IMR-90 (cell line): ENCODE measurements around the gene KHNYN. TPM values are rescaled to one million over a fixed set of nuclear protein-coding genes. Genes with fewer than 3 reads are reported as not detected.
A peak's percentile ranks its signal among the peaks of the same experiment; 100 is the strongest.

Experiments used
- ATAC-seq: fragments of 200-7000 bp; cut with Tn5 transposase; 2 replicates; pipeline ENCODE4 v1.9.1; 2020; ENCODE audit warnings: low read depth, mild to moderate bottlenecking, moderate library complexity
- BruUV-seq: library from RNA; stranded (reverse); fragments of 400-500 nt; replicated peaks from 2 replicates; lab custom pipeline; 2021; lab: Mats Ljungman, UMichigan
- CTCF ChIA-PET: fragments of 300-600 bp; formaldehyde crosslinking; extraction: SDS; loops from one replicate; lab custom pipeline; 2021; ENCODE audit warnings: antibody characterized with exemption; lab: Yijun Ruan, JAX
- POLR2A ChIA-PET: fragments of 300-600 bp; sonication (Branson Sonifier 250); formaldehyde crosslinking; loops from one replicate; lab custom pipeline; 2022; ENCODE audit warnings: antibody characterized with exemption; ENCODE audit not compliant: unreplicated experiment; lab: Charles Lee
- DNase-seq: peaks from one replicate; pipeline ENCODE4 v3.0.0; 2013
- H2AFZ ChIP-seq: replicated peaks from 2 replicates; pipeline ENCODE3; 2013; ENCODE audit warnings: low read length, mild to moderate bottlenecking; ENCODE audit not compliant: poor library complexity
- H2AK5ac ChIP-seq: 2 replicates; pipeline ENCODE4 v1.6.1; 2013; ENCODE audit warnings: low read depth, low read length, inconsistent platforms
- H2AK9ac ChIP-seq: replicated peaks from 2 replicates; pipeline ENCODE3; 2013; ENCODE audit warnings: mild to moderate bottlenecking, low read depth, low read length, moderate library complexity; ENCODE audit not compliant: poor library complexity
- H2BK120ac ChIP-seq: 2 replicates; pipeline ENCODE4 v1.6.1; 2013; ENCODE audit warnings: low read depth, low read length, inconsistent platforms
- H2BK15ac ChIP-seq: 3 replicates; pipeline ENCODE4 v1.6.1; 2013; ENCODE audit warnings: low read depth, low read length, inconsistent platforms
- H2BK20ac ChIP-seq: 2 replicates; pipeline ENCODE4 v1.6.1; 2013; ENCODE audit warnings: low read depth, mild to moderate bottlenecking, inconsistent platforms, low read length, moderate library complexity
- H2BK5ac ChIP-seq: 2 replicates; pipeline ENCODE4 v1.6.1; 2013; ENCODE audit warnings: mild to moderate bottlenecking, low read depth, low read length, inconsistent platforms; ENCODE audit not compliant: poor library complexity, severe bottlenecking
- H3K14ac ChIP-seq: replicated peaks from 2 replicates; pipeline ENCODE4 v1.6.1; 2013; ENCODE audit warnings: low read depth, low read length, inconsistent platforms
- H3K18ac ChIP-seq: 2 replicates; pipeline ENCODE4 v1.6.1; 2013; ENCODE audit warnings: low read depth, low read length, control low read depth
- H3K23ac ChIP-seq: 2 replicates; pipeline ENCODE4 v1.6.1; 2013; ENCODE audit warnings: low read depth, low read length, inconsistent platforms
- H3K27ac ChIP-seq: 2 replicates; pipeline ENCODE4 v1.5.1; 2013; ENCODE audit warnings: mild to moderate bottlenecking, control low read depth, low read length; ENCODE audit not compliant: insufficient read depth
- H3K27me3 ChIP-seq: 2 replicates; pipeline ENCODE4 v1.6.1; 2013; ENCODE audit warnings: low read length; ENCODE audit not compliant: control insufficient read depth, insufficient read depth
- H3K36me3 ChIP-seq: 2 replicates; pipeline ENCODE4 v1.6.1; 2013; ENCODE audit warnings: low read length, mixed read lengths; ENCODE audit not compliant: control insufficient read depth, insufficient read depth
- H3K4ac ChIP-seq: 2 replicates; pipeline ENCODE4 v1.6.1; 2013; ENCODE audit warnings: low read depth, low read length, inconsistent platforms
- H3K4me1 ChIP-seq: 2 replicates; pipeline ENCODE4 v1.6.1; 2013; ENCODE audit warnings: low read length, mixed read lengths; ENCODE audit not compliant: control insufficient read depth, insufficient read depth
- H3K4me2 ChIP-seq: 2 replicates; pipeline ENCODE4 v1.6.1; 2013; ENCODE audit warnings: low read depth, mild to moderate bottlenecking, control low read depth, low read length, moderate library complexity
- H3K4me3 ChIP-seq: 2 replicates; pipeline ENCODE4 v1.5.1; 2013; ENCODE audit warnings: low read depth, mild to moderate bottlenecking, control low read depth, low read length, moderate library complexity; ENCODE audit not compliant: insufficient read depth
- H3K56ac ChIP-seq: 2 replicates; pipeline ENCODE4 v1.6.1; 2013; ENCODE audit warnings: low read length, inconsistent platforms; ENCODE audit not compliant: insufficient read depth; ENCODE audit errors: extremely low read depth
- H3K79me1 ChIP-seq, 2 experiments: 2 replicates each; pipeline ENCODE4 v1.6.1; 2013; ENCODE audit warnings: low read length in 2 of 2, inconsistent platforms in 1 of 2, low read depth in 1 of 2
- H3K9ac ChIP-seq: 2 replicates; pipeline ENCODE4 v1.6.1; 2013; ENCODE audit warnings: low read depth, low read length, control low read depth
- H3K9me1 ChIP-seq: 2 replicates; pipeline ENCODE4 v1.6.1; 2013; ENCODE audit warnings: low read length, inconsistent platforms; ENCODE audit not compliant: insufficient read depth
- H3K9me3 ChIP-seq: 2 replicates; pipeline ENCODE4 v1.6.1; 2013; ENCODE audit warnings: low read length; ENCODE audit not compliant: control insufficient read depth, insufficient read depth
- H4K20me1 ChIP-seq: 2 replicates; pipeline ENCODE4 v1.6.1; 2013; ENCODE audit warnings: low read length, inconsistent platforms; ENCODE audit not compliant: insufficient read depth
- H4K5ac ChIP-seq: 2 replicates; pipeline ENCODE4 v1.6.1; 2013; ENCODE audit warnings: mild to moderate bottlenecking, low read depth, low read length, control low read depth
- H4K8ac ChIP-seq, 2 experiments: 2 replicates each; pipeline ENCODE4 v1.6.1; 2013; ENCODE audit warnings: low read depth in 2 of 2, low read length in 2 of 2, control low read depth in 1 of 2, inconsistent platforms in 1 of 2
- H4K91ac ChIP-seq: 2 replicates; pipeline ENCODE4 v1.6.1; 2013; ENCODE audit warnings: low read depth, low read length, inconsistent platforms; ENCODE audit not compliant: insufficient read depth
- BHLHE40 ChIP-seq: fragments of 150-350 bp; IDR thresholded peaks from 2 replicates; pipeline ENCODE4 v1.6.1; 2016; ENCODE audit warnings: mild to moderate bottlenecking, low read depth, low read length
- CEBPB ChIP-seq: IDR thresholded peaks from 2 replicates; pipeline ENCODE4 v1.6.1; 2012; ENCODE audit warnings: low read depth, low read length, improper control_type of control experiment
- CHD1 ChIP-seq: IDR thresholded peaks from 2 replicates; pipeline ENCODE4 v1.6.1; 2012; ENCODE audit warnings: low read depth, low read length, improper control_type of control experiment
- FOS ChIP-seq: fragments of 150-350 bp; IDR thresholded peaks from 2 replicates; pipeline ENCODE4 v1.6.1; 2016; ENCODE audit warnings: low read depth, low read length
- MAZ ChIP-seq: IDR thresholded peaks from 2 replicates; pipeline ENCODE4 v1.6.1; 2012; ENCODE audit warnings: low read depth, mild to moderate bottlenecking, low read length, improper control_type of control experiment, moderate library complexity, borderline replicate concordance
- NFE2L2 ChIP-seq: fragments of 150-350 bp; IDR thresholded peaks from 2 replicates; pipeline ENCODE4 v1.6.1; 2016; ENCODE audit warnings: low read depth, mild to moderate bottlenecking, low read length
- RAD21 ChIP-seq: IDR thresholded peaks from 2 replicates; pipeline ENCODE4 v1.6.1; 2012; ENCODE audit warnings: low read length, improper control_type of control experiment
- RCOR1 ChIP-seq: IDR thresholded peaks from 2 replicates; pipeline ENCODE4 v1.6.1; 2012; ENCODE audit warnings: mild to moderate bottlenecking, low read length, improper control_type of control experiment; ENCODE audit not compliant: insufficient replicate concordance
- SMC3 ChIP-seq: fragments of 150-350 bp; IDR thresholded peaks from 2 replicates; pipeline ENCODE4 v1.6.1; 2016; ENCODE audit warnings: low read depth, mild to moderate bottlenecking, antibody characterized with exemption, low read length, moderate library complexity
- WGBS, 2 experiments: methylation state at CpG; one replicate each; pipeline versions ENCODE4 v1.1.5 to v1.1.7; 2013; ENCODE audit warnings: missing lambda C conversion rate in 2 of 2; ENCODE audit not compliant: insufficient read length in 1 of 2; ENCODE audit errors: extremely low coverage in 2 of 2; 5-methylcytosine and 5-hydroxymethylcytosine counted together
- dilution Hi-C: fragments of 300-500 bp; cut with HindIII; formaldehyde crosslinking; loops from one replicate; pipeline ENCODE4 v1.14.3; 2018; ENCODE audit warnings: low sequenced_read_pairs; ENCODE audit not compliant: unreplicated experiment
- in situ Hi-C: fragments of 300-500 bp; cut with MboI; formaldehyde crosslinking; loops from 3 replicates; pipeline ENCODE4 v1.14.3; 2019; ENCODE audit warnings: low sequenced_read_pairs, inconsistent platforms, mixed read lengths
- intact Hi-C: fragments of 100-400 bp; cut with micrococcal nuclease; formaldehyde crosslinking; loops from 2 replicates; pipeline ENCODE4 v1.10.0; 2022
- polyA plus RNA-seq, 3 experiments: library from polyadenylated mRNA; depleted of rRNA; stranded (reverse); fragments of >200 nt; gene quantifications; 2 replicates each; pipeline ENCODE4 v1.2.3, GENCODE V29; 2012; ENCODE audit warnings: low replicate concordance in 1 of 3
- total RNA-seq: library from RNA; depleted of rRNA; stranded (reverse); fragments of >200 nt; gene quantifications from 2 replicates; pipeline ENCODE4 v1.2.3, GENCODE V29; 2012
- TF ChIP-seq, protein P1 (sequence below): fragments of 150-350 bp; IDR thresholded peaks from 2 replicates; pipeline ENCODE4 v1.6.1; 2016; ENCODE audit warnings: low read depth, mild to moderate bottlenecking, low read length, moderate library complexity, borderline replicate concordance

The KHNYN gene
- total and polyA plus RNA-seq, 2 of the 4 experiments (the other 2 are of a cell fraction), result 18.9 to 24.4 TPM

- CTCF ChIA-PET, result interaction anchor here (0.5 to 1.4 kb wide), 3 partner anchors 22 to 1121 kb away, joined by 3 to 4 read pairs (median 3); no protein-coding TSS in a partner anchor
- dilution Hi-C loops, result no loop called here
- peaks cover 4% of the 10 kb centered on the region; the same call in 1 of the 2 replicates for H3K36me3 ChIP-seq
- no peak overlapping the region for H3K56ac ChIP-seq
- no peak overlapping the region for H2BK5ac ChIP-seq
- peaks cover 0 to 13% of the 10 kb centered on the region in 2 experiments; a peak in 1 of 4 replicates for H3K79me1 ChIP-seq
- H3K4me1 ChIP-seq, result peaks cover 17% of the 10 kb centered on the region
- no peak overlapping the region for H4K8ac ChIP-seq
- no peak overlapping the region for H4K5ac ChIP-seq
- no peak overlapping the region for H3K14ac ChIP-seq
- H3K4me2 ChIP-seq, result no peak overlapping the region
- no peak overlapping the region for H3K4me3 ChIP-seq
- no peak overlapping the region for H3K18ac ChIP-seq
- H2AK5ac ChIP-seq, result no peak overlapping the region
- H2BK15ac ChIP-seq, result no peak overlapping the region
- H2AK9ac ChIP-seq, result peak overlapping the region; percentile 50
- ATAC-seq, result no peak
- intact Hi-C loops, result no loop called here
- no peak overlapping the region for H3K27ac ChIP-seq
- no TSS peak for BruUV-seq
- H2AFZ ChIP-seq, result no peak overlapping the region
- in situ Hi-C loops, result no loop called here
- H3K9ac ChIP-seq, result no peak overlapping the region
- DNase-seq, result no peak
- POLR2A ChIA-PET, result no interaction called here
- H3K4ac ChIP-seq, result no peak overlapping the region
- H3K9me3 ChIP-seq, result no peaks in the 10 kb centered on the region
- 69% methylated on average over 3 of the region's 9 CpGs; no CpG with 5 or more reads in 1 of the 2 experiments for WGBS, 2 experiments
- no peak overlapping the region for H2BK20ac ChIP-seq
- no peak overlapping the region for H4K91ac ChIP-seq
- no peak overlapping the region for H3K23ac ChIP-seq
- TF ChIP-seq NFE2L2 (no peak), CHD1 (no peak), BHLHE40 (no peak), RAD21 (no peak), RCOR1 (no peak), FOS (no peak), MAZ (no peak), SMC3 (no peak), CEBPB (no peak)
- TF ChIP-seq, protein P1, sequence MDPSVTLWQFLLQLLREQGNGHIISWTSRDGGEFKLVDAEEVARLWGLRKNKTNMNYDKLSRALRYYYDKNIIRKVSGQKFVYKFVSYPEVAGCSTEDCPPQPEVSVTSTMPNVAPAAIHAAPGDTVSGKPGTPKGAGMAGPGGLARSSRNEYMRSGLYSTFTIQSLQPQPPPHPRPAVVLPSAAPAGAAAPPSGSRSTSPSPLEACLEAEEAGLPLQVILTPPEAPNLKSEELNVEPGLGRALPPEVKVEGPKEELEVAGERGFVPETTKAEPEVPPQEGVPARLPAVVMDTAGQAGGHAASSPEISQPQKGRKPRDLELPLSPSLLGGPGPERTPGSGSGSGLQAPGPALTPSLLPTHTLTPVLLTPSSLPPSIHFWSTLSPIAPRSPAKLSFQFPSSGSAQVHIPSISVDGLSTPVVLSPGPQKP, result no peak
- H3K27me3 ChIP-seq, result no peaks in the 10 kb centered on the region
- H2BK120ac ChIP-seq, result no peak overlapping the region
- peaks cover 3% of the 10 kb centered on the region; the same call in 1 of the 2 replicates for H3K9me1 ChIP-seq
- H4K20me1 ChIP-seq, result no peaks in the 10 kb centered on the region
Observed at GRCh38 chr14:24401810-24402702, 27.7 kb upstream of the KHNYN start.
